C4-2B (cell line): ENCODE results near the gene TIMM10.

Experiments
- H3K27ac ChIP-seq: fragments of 450-650 bp; 2 replicates; pipeline ENCODE4 v1.5.1; 2017
- CTCF ChIP-seq: fragments of 450-650 bp; conservative IDR thresholded peaks from 2 replicates; pipeline ENCODE4 v1.5.1; 2017; ENCODE audit warnings: mild to moderate bottlenecking
- ZFX ChIP-seq: fragments of 450-650 bp; IDR thresholded peaks from 2 replicates; pipeline ENCODE4 v1.6.1; 2017

The TIMM10 gene

GRCh38 chr11:57485217-57485990, 45.1 kb downstream of the TIMM10 start:
- H3K27ac ChIP-seq = no peak overlapping the region
- TF ChIP-seq ZFX = no peak
- no peak for TF ChIP-seq CTCF

- no peak for TF ChIP-seq CTCF
- no peak for TF ChIP-seq ZFX
- H3K27ac ChIP-seq = no peak overlapping the region
Observed at GRCh38 chr11:57484141-57484710, 46.3 kb downstream of the TIMM10 start.

- TF ChIP-seq CTCF (no peak), ZFX (no peak)
- H3K27ac ChIP-seq = no peak overlapping the region
Observed at GRCh38 chr11:57483562-57483918, 47.0 kb downstream of the TIMM10 start.

GRCh38 chr11:57482782-57483561, 47.6 kb downstream of the TIMM10 start:
- TF ChIP-seq ZFX = no peak
- no peak for TF ChIP-seq CTCF

GRCh38 chr11:57481915-57482781, 48.4 kb downstream of the TIMM10 start:
- no peak overlapping the region for H3K27ac ChIP-seq
- no peak for TF ChIP-seq ZFX
- TF ChIP-seq CTCF = no peak

More at GRCh38 chr11:57482782-57483561, 47.6 kb downstream of the TIMM10 start:
- no peak overlapping the region for H3K27ac ChIP-seq

GRCh38 chr11:57481315-57481714, 49.2 kb downstream of the TIMM10 start:
- H3K27ac ChIP-seq = no peak overlapping the region
- TF ChIP-seq CTCF (no peak), ZFX (no peak)
